ENCODE measurements around the gene PLEKHG2. TPM values are rescaled to one million over a fixed set of nuclear protein-coding genes. Genes with fewer than 3 reads are reported as not detected.
A peak's percentile ranks its signal among the peaks of the same experiment; 100 is the strongest.

Gene PLEKHG2
- total and polyA plus RNA-seq, 2 donors from 2014 or later = 8.5 to 29.7 TPM

GRCh38 chr19:39399668-39400050 is 12.8 kb upstream of the PLEKHG2 start:
- no peak for TF ChIP-seq CTCF (IDR thresholded peaks at IDR 0.05; ENCODE audit: borderline replicate concordance, extremely low read depth, insufficient read depth)
- peaks cover 3 to 37% (median 25%) of the 10 kb centered on the region in 3 donors for H3K4me1 ChIP-seq (ENCODE audit: control insufficient read depth in 2 of 3, insufficient read depth in 2 of 3, low read depth in 1 of 3, low read length in 3 of 3)
- FAIRE-seq (no peak), DNase-seq (peak in 1 of 5 donors; percentile 45)
- no peak overlapping the region for H3K4me3 ChIP-seq (ENCODE audit: low read length in 3 of 3)
- peak overlapping the region in 1 of 2 donors; percentile 17 for H3K27ac ChIP-seq (ENCODE audit: low read depth in 2 of 2, low read length in 2 of 2)
- intact Hi-C loops (cut with DNase I) = no loop called here
- peaks cover 0 to 3% (median 2%) of the 10 kb centered on the region in 3 donors for H3K36me3 ChIP-seq (ENCODE audit: control insufficient read depth in 2 of 3, insufficient read depth in 3 of 3, low read length in 3 of 3)
- no peak overlapping the region for H3K9ac ChIP-seq (ENCODE audit: low read length in 3 of 3)
- no peaks in the 10 kb centered on the region for H3K9me3 ChIP-seq (ENCODE audit: control insufficient read depth in 2 of 3, insufficient read depth in 1 of 3, low read length in 3 of 3)
- H3K27me3 ChIP-seq (ENCODE audit: control insufficient read depth, insufficient read depth, low read length) = no peaks in the 10 kb centered on the region

GRCh38 chr19:39400061-39400460 is 12.4 kb upstream of the PLEKHG2 start:
- peak in 1 of 5 donors; percentile 41 for DNase-seq
- Histone ChIP-seq H3K36me3 (ENCODE audit: control insufficient read depth in 2 of 3, insufficient read depth in 3 of 3, low read length in 3 of 3) (peaks cover 0 to 3% (median 2%) of the 10 kb centered on the region in 3 donors), H3K9ac (ENCODE audit: low read length in 3 of 3) (no peak overlapping the region), H3K27ac (ENCODE audit: low read depth in 2 of 2, low read length in 2 of 2) (peak overlapping the region in 1 of 2 donors; percentile 17), H3K27me3 (ENCODE audit: control insufficient read depth, insufficient read depth, low read length) (no peaks in the 10 kb centered on the region), H3K4me3 (ENCODE audit: low read length in 3 of 3) (no peak overlapping the region), H3K4me1 (ENCODE audit: control insufficient read depth in 2 of 3, insufficient read depth in 2 of 3, low read depth in 1 of 3, low read length in 3 of 3) (peaks cover 3 to 37% (median 25%) of the 10 kb centered on the region in 3 donors), H3K9me3 (ENCODE audit: control insufficient read depth in 2 of 3, insufficient read depth in 1 of 3, low read length in 3 of 3) (no peaks in the 10 kb centered on the region)
- no peak for FAIRE-seq
- intact Hi-C loops (cut with DNase I) = no loop called here
- TF ChIP-seq CTCF (IDR thresholded peaks at IDR 0.05; ENCODE audit: borderline replicate concordance, extremely low read depth, insufficient read depth) = no peak

GRCh38 chr19:39401070-39401548 is 11.4 kb upstream of the PLEKHG2 start:
- H3K27ac ChIP-seq (ENCODE audit: low read depth in 2 of 2, low read length in 2 of 2) = peak overlapping the region; percentile 97 to 99
- H3K9ac ChIP-seq (ENCODE audit: low read length in 3 of 3) = peak overlapping the region in 1 of 3 donors; percentile 94
- no peaks in the 10 kb centered on the region for H3K9me3 ChIP-seq (ENCODE audit: control insufficient read depth in 2 of 3, insufficient read depth in 1 of 3, low read length in 3 of 3)
- no peak for TF ChIP-seq CTCF (IDR thresholded peaks at IDR 0.05; ENCODE audit: borderline replicate concordance, extremely low read depth, insufficient read depth)
- no peak for FAIRE-seq
- peaks cover 3 to 37% (median 28%) of the 10 kb centered on the region in 3 donors for H3K4me1 ChIP-seq (ENCODE audit: control insufficient read depth in 2 of 3, insufficient read depth in 2 of 3, low read depth in 1 of 3, low read length in 3 of 3)
- H3K4me3 ChIP-seq (ENCODE audit: low read length in 3 of 3) = peak overlapping the region in 2 of 3 donors; percentile 1 to 40
- intact Hi-C loops (cut with DNase I) = no loop called here
- peaks cover 0 to 3% (median 0%) of the 10 kb centered on the region in 3 donors for H3K36me3 ChIP-seq (ENCODE audit: control insufficient read depth in 2 of 3, insufficient read depth in 3 of 3, low read length in 3 of 3)
- H3K27me3 ChIP-seq (ENCODE audit: control insufficient read depth, insufficient read depth, low read length) = no peaks in the 10 kb centered on the region
- peak in 1 of 5 donors; percentile 77 for DNase-seq

All from kidney (tissue), 14 donors.